Heart right ventricle (tissue), 16 donors: ENCODE measurements around the gene ALPP. TPM values are rescaled to one million over a fixed set of nuclear protein-coding genes. Genes with fewer than 3 reads are reported as not detected.
"Not testable (repeated sequence)": the region's sequence is repeated elsewhere in the genome, so short reads cannot be mapped to it uniquely, and the experiment has no call there.

Source experiments
- ATAC-seq, 8 donors: fragments of 200-7000 bp; cut with Tn5 transposase; one replicate each; pipeline ENCODE4 v1.9.1; 2020; ENCODE audit warnings: mild to moderate bottlenecking in 8 of 8, moderate library complexity in 8 of 8, moderate number of reproducible peaks in 1 of 8
- DNase-seq, 2 donors: peaks; one replicate each; pipeline ENCODE4 v3.0.0-alpha.2; 2020
- H3K27ac ChIP-seq, 10 donors: fragments of 200-600 bp; sonication (generic) in 2 of 10; one replicate each; pipeline versions ENCODE4 v1.5.0 to v1.8.0; 2020 to 2022; ENCODE audit warnings: mild to moderate bottlenecking in 3 of 10
- H3K27me3 ChIP-seq, 7 donors: fragments of 200-600 bp; one replicate each; pipeline ENCODE4 v1.8.0; 2021 to 2022; ENCODE audit warnings: mild to moderate bottlenecking in 2 of 7
- H3K36me3 ChIP-seq, 9 donors: fragments of 200-600 bp; sonication (generic) in 1 of 9; one replicate each; pipeline versions ENCODE4 v1.5.0 to v1.8.0; 2020 to 2022; ENCODE audit warnings: mild to moderate bottlenecking in 2 of 9
- H3K4me1 ChIP-seq, 9 donors: fragments of 200-600 bp; sonication (generic) in 1 of 9; one replicate each; pipeline versions ENCODE4 v1.5.0 to v1.8.0; 2020 to 2022; ENCODE audit warnings: mild to moderate bottlenecking in 4 of 9
- H3K4me3 ChIP-seq, 10 donors: fragments of 200-600 bp; sonication (generic) in 2 of 10; one replicate each; pipeline versions ENCODE4 v1.5.0 to v1.8.0; 2020 to 2022; ENCODE audit warnings: mild to moderate bottlenecking in 7 of 10, moderate library complexity in 2 of 10
- H3K9me3 ChIP-seq, 11 donors: fragments of 200-600 bp in 10 of 11; sonication (generic) in 2 of 11; one replicate each; pipeline versions ENCODE4 v1.5.0 to v1.8.0; 2013 to 2022; ENCODE audit warnings: mild to moderate bottlenecking in 2 of 11, control low read depth in 1 of 11, moderate library complexity in 1 of 11
- WGBS, 2 donors: extraction: QIAGEN DNeasy Blood & Tissue Kit; methylation state at CpG; one replicate each; pipeline ENCODE4 v1.1.7; 2013; ENCODE audit warnings: inconsistent platforms in 1 of 2; 5-methylcytosine and 5-hydroxymethylcytosine counted together
- intact Hi-C, 10 donors: fragments of 100-400 bp; cut with DNase I; formaldehyde crosslinking; loops; one replicate each; pipeline versions ENCODE4 v1.11.1 to v1.14.2; 2022
- long read RNA-seq, 3 donors: library from polyadenylated mRNA; unstranded; transcript quantifications; one replicate each; pipeline ENCODE4 v2.0.0, GENCODE V29; 2020 to 2021
- polyA plus RNA-seq, 2 donors: library from polyadenylated mRNA; stranded (reverse); fragments of 200-250 nt; gene quantifications; one replicate each; pipeline ENCODE4 v1.2.3, GENCODE V29; 2013
- total RNA-seq, 10 donors: library from RNA; stranded (reverse); fragmentation: NEBNext Ultra II Directional in 3 of 10; extraction: Animal tissue kit (Norgen Biotek cat#: 25700) in 3 of 10; gene quantifications; one replicate each; pipeline versions ENCODE4 v1.2.1 to v1.2.4, GENCODE V29; 2021 to 2023
- TF ChIP-seq, protein P1 (sequence below), 9 donors: fragments of 200-600 bp; sonication (generic) in 2 of 9; IDR thresholded peaks; one replicate each; pipeline versions ENCODE4 v1.5.0 to v1.8.0; 2021 to 2022; ENCODE audit warnings: antibody characterized with exemption in 9 of 9, mild to moderate bottlenecking in 5 of 9, moderate library complexity in 1 of 9
- donor health status: Arrhythmogenic right ventricular cardiomyopathy.
- donor health status: ischemic (EF 13 %, LVEDD 7.1; RV severe dilation, severe dysfunction).
- donor health status: healthy with polysubstance abuse.
- donor health status: DM: no; HTN: yes; CAD: no.
- donor health status: DM: no; HTN: no; CAD: no.
- donor health status: ischemic (EF 25% LVEDD 6.9; RV normal size, moderate dysfunction).
- donor health status: ischemic (EF 25% LVEDD 5.7; RV mildly dilated, moderate dysfunction).
- donor health status: healthy.
- donor health status: DM: yes; HTN: yes; CAD: no.
- donor health status: Ischemic cardiomyopathy.
- donor health status: ischemic (EF 35%, LVEDD 5.7; RV mildly dilated, moderate dysfunction).
- donor health status: nonischemic (EF 11% LVEDD 7.7; RV severe dilation, severe dysfunction).
- donor health status: DM: yes; HTN: yes; CAD: no.
- donor health status: PGD.
- donor health status: ischemic (EF 29% LVEDD 5.4; RV normal size, mild dysfunction).
- donor health status: nonischemic (EF 23%, LVEDD 6.1; RV moderate dilation, normal function).

Gene ALPP
- total RNA-seq (not detected), polyA plus RNA-seq (not detected)
- long read RNA-seq, donor 1 = 0 reads
- long read RNA-seq, donor 2 = 0 reads
- long read RNA-seq, donor 3 = 0 reads

DNA sequence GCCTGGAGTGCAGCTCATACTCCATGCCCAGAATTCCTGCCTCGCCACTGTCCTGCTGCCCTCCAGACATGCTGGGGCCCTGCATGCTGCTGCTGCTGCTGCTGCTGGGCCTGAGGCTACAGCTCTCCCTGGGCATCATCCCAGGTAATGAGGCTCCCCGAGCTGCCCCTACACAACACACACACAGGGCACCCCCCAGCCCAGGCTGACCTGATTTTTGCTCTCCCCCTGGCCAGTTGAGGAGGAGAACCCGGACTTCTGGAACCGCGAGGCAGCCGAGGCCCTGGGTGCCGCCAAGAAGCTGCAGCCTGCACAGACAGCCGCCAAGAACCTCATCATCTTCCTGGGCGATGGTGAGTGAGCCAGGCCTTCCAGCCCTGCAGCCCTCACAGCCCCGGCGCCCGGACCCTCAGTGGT lies at the start of gene ALPP:
ALPP (plus strand) TSS at position 17 of the 417 bp plus-strand sequence; CDS start at position 69, 52 bp downstream.
- intact Hi-C loops, H3K27ac ChIP-seq, ATAC-seq, H3K36me3 ChIP-seq, DNase-seq, H3K4me1 ChIP-seq, H3K4me3 ChIP-seq, H3K9me3 ChIP-seq: not testable (repeated sequence)
- WGBS, 2 donors = 89 to 91% methylated on average over 12 of the region's 12 CpGs
- peaks cover 5 to 78% (median 40%) of the 10 kb centered on the region in 7 donors for H3K27me3 ChIP-seq

GRCh38 chr2:232329716-232330067 lies 48.9 kb upstream of the ALPP start:
- DNase-seq (no peak), ATAC-seq (no peak)
- Histone ChIP-seq H3K4me3 (no peak overlapping the region), H3K36me3 (peaks cover 0 to 10% (median 0%) of the 10 kb centered on the region in 9 donors), H3K27ac (no peak overlapping the region), H3K27me3 (no peaks in the 10 kb centered on the region), H3K4me1 (peaks cover 0 to 11% (median 3%) of the 10 kb centered on the region in 9 donors), H3K9me3 (no peaks in the 10 kb centered on the region)
- intact Hi-C loops = loop anchor here (5.0 to 10.0 kb wide), 6 partner anchors 105 to 422 kb away; partner anchors contain the start of gene NPPC (in 6 of the 10)
- TF ChIP-seq, protein P1, sequence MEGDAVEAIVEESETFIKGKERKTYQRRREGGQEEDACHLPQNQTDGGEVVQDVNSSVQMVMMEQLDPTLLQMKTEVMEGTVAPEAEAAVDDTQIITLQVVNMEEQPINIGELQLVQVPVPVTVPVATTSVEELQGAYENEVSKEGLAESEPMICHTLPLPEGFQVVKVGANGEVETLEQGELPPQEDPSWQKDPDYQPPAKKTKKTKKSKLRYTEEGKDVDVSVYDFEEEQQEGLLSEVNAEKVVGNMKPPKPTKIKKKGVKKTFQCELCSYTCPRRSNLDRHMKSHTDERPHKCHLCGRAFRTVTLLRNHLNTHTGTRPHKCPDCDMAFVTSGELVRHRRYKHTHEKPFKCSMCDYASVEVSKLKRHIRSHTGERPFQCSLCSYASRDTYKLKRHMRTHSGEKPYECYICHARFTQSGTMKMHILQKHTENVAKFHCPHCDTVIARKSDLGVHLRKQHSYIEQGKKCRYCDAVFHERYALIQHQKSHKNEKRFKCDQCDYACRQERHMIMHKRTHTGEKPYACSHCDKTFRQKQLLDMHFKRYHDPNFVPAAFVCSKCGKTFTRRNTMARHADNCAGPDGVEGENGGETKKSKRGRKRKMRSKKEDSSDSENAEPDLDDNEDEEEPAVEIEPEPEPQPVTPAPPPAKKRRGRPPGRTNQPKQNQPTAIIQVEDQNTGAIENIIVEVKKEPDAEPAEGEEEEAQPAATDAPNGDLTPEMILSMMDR (IDR thresholded peaks at IDR 0.05) = no peak
- 93 to 98% methylated on average over 15 of the region's 15 CpGs for WGBS, 2 donors

DNA sequence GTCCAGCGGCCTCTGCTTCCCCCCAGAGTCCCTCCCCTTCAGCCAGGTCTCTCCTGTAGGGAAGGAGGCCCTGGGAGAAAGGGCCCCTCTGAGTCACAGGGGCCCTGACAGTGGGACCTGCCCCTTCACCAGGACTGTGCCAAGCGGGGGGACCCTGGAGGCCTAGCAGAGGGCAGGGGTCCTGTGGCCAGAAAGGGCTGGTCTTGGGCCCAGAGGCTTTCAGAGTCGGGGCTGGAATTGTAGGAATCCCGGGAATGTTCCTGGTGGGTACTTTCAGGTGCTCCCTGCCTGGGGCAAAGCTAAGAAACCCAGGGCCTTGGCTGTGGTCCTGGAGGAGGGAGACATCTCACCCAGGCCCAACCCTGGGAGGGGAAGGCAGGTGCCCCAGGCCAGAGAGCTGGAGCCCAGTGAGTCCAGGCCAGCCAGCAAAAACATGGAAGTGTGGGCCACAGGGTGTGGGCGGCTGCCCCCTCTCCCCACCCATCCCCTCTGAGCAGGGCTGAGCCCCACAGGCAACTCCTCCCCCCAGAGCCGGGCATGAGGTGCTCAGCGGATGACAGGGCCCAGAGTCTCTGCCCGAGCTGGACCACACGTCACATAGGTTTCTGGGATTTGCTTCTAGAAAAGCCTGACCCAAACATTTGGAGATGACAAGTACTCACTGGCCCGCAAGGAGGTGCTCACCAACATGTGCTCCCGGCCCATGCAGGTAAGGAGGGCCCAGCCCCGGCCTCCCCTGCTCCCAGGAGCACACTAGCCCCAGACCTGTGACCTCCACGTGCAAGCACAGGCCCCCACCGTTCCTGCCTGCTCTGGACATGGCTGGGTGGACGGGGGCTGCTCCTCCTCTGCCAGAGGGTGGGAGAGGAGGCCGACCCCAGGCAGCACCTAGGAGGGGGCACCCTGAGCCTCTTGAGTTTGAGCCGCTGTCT lies 48.2 kb upstream of the ALPP start:
- intact Hi-C loops = loop anchor here in 1 of 10 donors (10.0 kb wide), 1 partner anchor 104 kb away; no protein-coding TSS in a partner anchor
- Histone ChIP-seq H3K4me1 (peaks cover 0 to 11% (median 3%) of the 10 kb centered on the region in 9 donors), H3K27ac (no peak overlapping the region), H3K27me3 (no peaks in the 10 kb centered on the region), H3K9me3 (no peaks in the 10 kb centered on the region), H3K36me3 (peaks cover 0 to 11% (median 0%) of the 10 kb centered on the region in 9 donors), H3K4me3 (no peak overlapping the region)
- 89 to 90% methylated on average over 15 of the region's 17 CpGs for WGBS, 2 donors
- DNase-seq (no peak), ATAC-seq (no peak)
- TF ChIP-seq, protein P1 (IDR thresholded peaks at IDR 0.05) = no peak

GRCh38 chr2:232331061-232331460 lies 47.5 kb upstream of the ALPP start:
- H3K36me3 ChIP-seq = peaks cover 0 to 18% (median 0%) of the 10 kb centered on the region in 9 donors
- not testable (repeated sequence) for H3K4me3 ChIP-seq, H3K4me1 ChIP-seq, H3K27ac ChIP-seq, H3K27me3 ChIP-seq, H3K9me3 ChIP-seq
- ATAC-seq (peak; percentile 39 to 75 (median 46)), DNase-seq (peak; percentile 70 to 78)
- intact Hi-C loops = loop anchor here in 1 of 10 donors (10.0 kb wide), 1 partner anchor 104 kb away; no protein-coding TSS in a partner anchor
- 66 to 69% methylated on average over 11 of the region's 11 CpGs for WGBS, 2 donors

GRCh38 chr2:232331641-232332040 lies 46.9 kb upstream of the ALPP start:
- H3K4me1 ChIP-seq, H3K4me3 ChIP-seq, H3K27me3 ChIP-seq, H3K9me3 ChIP-seq, H3K27ac ChIP-seq: not testable (repeated sequence)
- WGBS, 2 donors = 42 to 61% methylated on average over 10 to 11 of the region's 11 CpGs
- H3K36me3 ChIP-seq = peaks cover 0 to 23% (median 0%) of the 10 kb centered on the region in 9 donors
- ATAC-seq = peak; percentile 13 to 78 (median 58)
- peak in 1 of 2 donors; percentile 65 for DNase-seq
- intact Hi-C loops = loop anchor here in 1 of 10 donors (10.0 kb wide), 1 partner anchor 103 kb away; no protein-coding TSS in a partner anchor

GRCh38 chr2:232332244-232332939 lies 46.2 kb upstream of the ALPP start:
- H3K27me3 ChIP-seq, H3K9me3 ChIP-seq, H3K4me3 ChIP-seq, DNase-seq, H3K4me1 ChIP-seq, H3K27ac ChIP-seq: not testable (repeated sequence)
- intact Hi-C loops = loop anchor here in 1 of 10 donors (10.0 kb wide), 1 partner anchor 102 kb away; no protein-coding TSS in a partner anchor
- peak in 2 of 8 donors; percentile 35 for ATAC-seq
- H3K36me3 ChIP-seq = peaks cover 0 to 27% (median 0%) of the 10 kb centered on the region in 9 donors
- 85 to 87% methylated on average over 20 to 24 of the region's 26 CpGs for WGBS, 2 donors
